H9 (cell line): ENCODE measurements around the gene FZD2. TPM values are rescaled to one million over a fixed set of nuclear protein-coding genes. Genes with fewer than 3 reads are reported as not detected.

Experiments used
- DNase-seq: peaks from one replicate; pipeline ENCODE4 v3.0.0-alpha.2; 2017
- H2AFZ ChIP-seq: one replicate; pipeline ENCODE4 v1.6.1; 2013; ENCODE audit warnings: mild to moderate bottlenecking, low read length, control low read depth, moderate library complexity
- H2AK5ac ChIP-seq: 2 replicates; pipeline ENCODE4 v1.6.1; 2013; ENCODE audit warnings: low read length, control low read depth, mixed read lengths; ENCODE audit not compliant: insufficient read length
- H2BK120ac ChIP-seq: one replicate; pipeline ENCODE4 v1.6.1; 2013; ENCODE audit warnings: low read depth, mild to moderate bottlenecking, low read length, control low read depth, inconsistent platforms; ENCODE audit not compliant: poor library complexity, severe bottlenecking
- H2BK12ac ChIP-seq: 2 replicates; pipeline ENCODE4 v1.6.1; 2013; ENCODE audit warnings: low read length, control low read depth, mixed read lengths, low read depth; ENCODE audit not compliant: insufficient read length
- H2BK15ac ChIP-seq: 2 replicates; pipeline ENCODE4 v1.6.1; 2013; ENCODE audit warnings: low read depth, low read length, control low read depth
- H2BK20ac ChIP-seq: one replicate; pipeline ENCODE4 v1.6.1; 2013; ENCODE audit warnings: low read depth, mild to moderate bottlenecking, low read length, control low read depth, inconsistent platforms; ENCODE audit not compliant: poor library complexity, severe bottlenecking
- H2BK5ac ChIP-seq: 2 replicates; pipeline ENCODE4 v1.6.1; 2013; ENCODE audit warnings: low read length, control low read depth, mixed read lengths; ENCODE audit not compliant: insufficient read length
- H3K14ac ChIP-seq: 2 replicates; pipeline ENCODE4 v1.6.1; 2013; ENCODE audit warnings: low read length, control low read depth; ENCODE audit not compliant: insufficient read depth
- H3K18ac ChIP-seq: 2 replicates; pipeline ENCODE4 v1.6.1; 2013; ENCODE audit warnings: low read depth, mild to moderate bottlenecking, mixed read lengths, low read length, control low read depth; ENCODE audit not compliant: insufficient read length
- H3K23ac ChIP-seq: 2 replicates; pipeline ENCODE4 v1.6.1; 2013; ENCODE audit warnings: low read length, control low read depth, mixed read lengths, low read depth; ENCODE audit not compliant: insufficient read length
- H3K23me2 ChIP-seq: 2 replicates; pipeline ENCODE4 v1.6.1; 2013; ENCODE audit warnings: low read depth, mild to moderate bottlenecking, mixed read lengths, low read length, control low read depth; ENCODE audit not compliant: insufficient read length, poor library complexity, severe bottlenecking
- H3K27ac ChIP-seq: 2 replicates; pipeline ENCODE4 v1.5.1; 2013; ENCODE audit warnings: low read length, control low read depth, mixed read lengths, low read depth; ENCODE audit not compliant: insufficient read length
- H3K27me3 ChIP-seq: 2 replicates; pipeline ENCODE4 v1.6.1; 2013; ENCODE audit warnings: low read length, control low read depth, inconsistent platforms; ENCODE audit not compliant: insufficient read depth
- H3K4ac ChIP-seq: 2 replicates; pipeline ENCODE4 v1.6.1; 2013; ENCODE audit warnings: low read depth, mild to moderate bottlenecking, control low read depth, inconsistent platforms, low read length, moderate library complexity
- H3K4me1 ChIP-seq: 2 replicates; pipeline ENCODE4 v1.6.1; 2013; ENCODE audit warnings: low read length, control low read depth, inconsistent platforms; ENCODE audit not compliant: insufficient read depth
- H3K4me2 ChIP-seq: 2 replicates; pipeline ENCODE4 v1.6.1; 2013; ENCODE audit warnings: low read length, control low read depth, mixed read lengths; ENCODE audit not compliant: insufficient read length, insufficient read depth
- H3K56ac ChIP-seq: 2 replicates; pipeline ENCODE4 v1.6.1; 2013; ENCODE audit warnings: low read depth, mild to moderate bottlenecking, mixed read lengths, low read length, control low read depth; ENCODE audit not compliant: insufficient read length
- H3K79me1 ChIP-seq: 2 replicates; pipeline ENCODE4 v1.6.1; 2013; ENCODE audit warnings: low read depth, mild to moderate bottlenecking, moderate library complexity, low read length, control low read depth, inconsistent platforms; ENCODE audit not compliant: insufficient read depth, poor library complexity, severe bottlenecking
- H3K79me2 ChIP-seq: 2 replicates; pipeline ENCODE4 v1.6.1; 2013; ENCODE audit warnings: low read length, control low read depth, inconsistent platforms; ENCODE audit not compliant: insufficient read depth
- H3K9ac ChIP-seq: 2 replicates; pipeline ENCODE4 v1.6.1; 2013; ENCODE audit warnings: low read length, control low read depth, mixed read lengths; ENCODE audit not compliant: insufficient read length; ENCODE audit errors: extremely low read depth
- H3K9me3 ChIP-seq: one replicate; pipeline ENCODE4 v1.6.1; 2013; ENCODE audit warnings: low read depth, low read length, inconsistent platforms; ENCODE audit not compliant: control insufficient read depth
- H3T11ph ChIP-seq: one replicate; pipeline ENCODE4 v1.6.1; 2013; ENCODE audit warnings: mild to moderate bottlenecking, low read length, control low read depth, inconsistent platforms
- H4K20me1 ChIP-seq: one replicate; pipeline ENCODE4 v1.6.1; 2013; ENCODE audit not compliant: control insufficient read depth, insufficient read length, insufficient read depth
- H4K5ac ChIP-seq: 2 replicates; pipeline ENCODE4 v1.6.1; 2013; ENCODE audit warnings: low read depth, mild to moderate bottlenecking, mixed read lengths, low read length, control low read depth; ENCODE audit not compliant: insufficient read length
- H4K8ac ChIP-seq: replicated peaks from 2 replicates; pipeline ENCODE4 v1.6.1; 2013; ENCODE audit warnings: low read length, control low read depth, mixed read lengths, low read depth; ENCODE audit not compliant: insufficient read length
- H4K91ac ChIP-seq: 2 replicates; pipeline ENCODE4 v1.6.1; 2013; ENCODE audit warnings: low read depth, mild to moderate bottlenecking, moderate library complexity, mixed read lengths, low read length, control low read depth; ENCODE audit not compliant: insufficient read length
- H3K27ac Mint-ChIP-seq, 3 experiments: 2 replicates in 2 of 3; 3 replicates in 1 of 3; pipeline ENCODE4 v1.8.0; 2020 to 2021; ENCODE audit warnings: mixed read lengths in 3 of 3, mild to moderate bottlenecking in 1 of 3, moderate library complexity in 1 of 3
- H3K27me3 Mint-ChIP-seq: 2 replicates; pipeline ENCODE4 v1.8.0; 2021; ENCODE audit warnings: low read depth, mild to moderate bottlenecking, moderate library complexity, mixed read lengths
- H3K36me3 Mint-ChIP-seq, 3 experiments: 2 replicates in 2 of 3; 3 replicates in 1 of 3; pipeline ENCODE4 v1.8.0; 2020 to 2021; ENCODE audit warnings: low read depth in 3 of 3, mixed read lengths in 3 of 3; ENCODE audit not compliant: insufficient read depth in 1 of 3
- H3K4me1 Mint-ChIP-seq, 2 experiments: 2 replicates each; pipeline ENCODE4 v1.8.0; 2020; ENCODE audit warnings: mixed read lengths in 2 of 2
- H3K4me3 Mint-ChIP-seq, 2 experiments: 2 replicates in 1 of 2; 3 replicates in 1 of 2; pipeline ENCODE4 v1.8.0; 2020 to 2021; ENCODE audit warnings: mild to moderate bottlenecking in 2 of 2, mixed read lengths in 2 of 2, moderate library complexity in 1 of 2
- H3K9me3 Mint-ChIP-seq, 2 experiments: 2 replicates in 1 of 2; 3 replicates in 1 of 2; pipeline ENCODE4 v1.8.0; 2020; ENCODE audit warnings: mild to moderate bottlenecking in 2 of 2, mixed read lengths in 2 of 2, moderate library complexity in 1 of 2
- CTCF ChIP-seq: fragments of 200-600 bp; sonication (generic); conservative IDR thresholded peaks from 3 replicates; pipeline ENCODE4 v1.8.0; 2021; ENCODE audit warnings: antibody characterized with exemption, mild to moderate bottlenecking
- WGBS: extraction: QIAGEN DNeasy Blood & Tissue Kit; methylation state at CpG from one replicate; pipeline ENCODE4 v1.1.7; 2013; ENCODE audit warnings: missing lambda C conversion rate, low lambda C conversion rate, mixed read lengths; ENCODE audit not compliant: insufficient read length; ENCODE audit errors: extremely low coverage; 5-methylcytosine and 5-hydroxymethylcytosine counted together
- total RNA-seq: library from RNA; stranded (reverse); gene quantifications from 2 replicates; pipeline ENCODE4 v1.2.1, GENCODE V29; 2021

The FZD2 gene
- total RNA-seq, 1 experiment from 2014 or later, result 18.2 TPM

DNA sequence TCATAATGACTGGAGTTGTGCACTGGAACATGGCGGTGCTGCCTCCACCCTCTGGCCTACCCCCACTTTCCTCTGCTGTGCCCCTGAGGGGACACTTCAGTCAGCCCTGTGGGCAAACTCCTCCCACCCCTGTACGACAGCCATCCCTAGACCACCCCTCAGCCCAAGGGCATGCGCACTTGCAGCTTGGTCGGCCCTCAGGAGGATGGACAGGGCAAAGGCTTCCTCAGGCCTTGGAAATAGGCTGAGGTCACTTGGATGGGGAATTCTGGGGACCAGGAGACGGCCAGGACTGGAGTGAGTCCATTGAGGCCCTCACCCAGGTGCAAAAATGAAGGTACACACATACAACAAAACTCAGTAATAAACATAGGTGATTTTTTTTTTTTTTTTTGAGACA lies 41.0 kb downstream of the FZD2 start:
- H2BK15ac ChIP-seq, result no peak overlapping the region
- no peak overlapping the region for H3K56ac ChIP-seq
- Mint-ChIP-seq H3K36me3 (no peaks in the 10 kb centered on the region), H3K4me3 (no peak overlapping the region), H3K27me3 (peaks cover 4% of the 10 kb centered on the region), H3K4me1 (peaks cover 10 to 27% of the 10 kb centered on the region in 2 experiments), H3K27ac (no peak overlapping the region; a peak in 1 of 7 replicates), H3K9me3 (no peaks in the 10 kb centered on the region)
- H3K4me1 ChIP-seq, result peaks cover 7% of the 10 kb centered on the region
- TF ChIP-seq CTCF, result no peak
- H2BK12ac ChIP-seq, result no peak overlapping the region
- H4K91ac ChIP-seq, result no peak overlapping the region
- no peak overlapping the region for H3K18ac ChIP-seq
- H3K27ac ChIP-seq, result no peak overlapping the region
- H3K4ac ChIP-seq, result no peak overlapping the region
- H2BK20ac ChIP-seq, result no peak overlapping the region
- no peaks in the 10 kb centered on the region for H3K79me2 ChIP-seq
- H2BK120ac ChIP-seq, result no peak overlapping the region
- H3K9ac ChIP-seq, result no peak overlapping the region
- H4K20me1 ChIP-seq, result no peaks in the 10 kb centered on the region
- peak; percentile 55 for DNase-seq
- no peak overlapping the region for H4K5ac ChIP-seq
- no peaks in the 10 kb centered on the region for H3K79me1 ChIP-seq
- no peaks in the 10 kb centered on the region for H3K23me2 ChIP-seq
- H4K8ac ChIP-seq, result no peak overlapping the region
- WGBS, result no CpG with 5 or more reads among the region's 5 CpGs
- no peak overlapping the region for H3K14ac ChIP-seq
- H2AFZ ChIP-seq, result no peak overlapping the region
- no peaks in the 10 kb centered on the region for H3K27me3 ChIP-seq
- H3K9me3 ChIP-seq, result no peaks in the 10 kb centered on the region
- H3K4me2 ChIP-seq, result no peak overlapping the region
- H2AK5ac ChIP-seq, result no peak overlapping the region
- H3K23ac ChIP-seq, result no peak overlapping the region
- H2BK5ac ChIP-seq, result no peak overlapping the region
- no peak overlapping the region for H3T11ph ChIP-seq
